NCI-H1105 treated with DMSO at 0.1 percent for 48 hours (cell line): Measurements from ENCODE around the gene PCDHGA1.
"Not testable (repeated sequence)": the region's sequence is repeated elsewhere in the genome, so short reads cannot be mapped to it uniquely, and the experiment has no call there.

Experiments used
- DNase-seq: peaks from one replicate; lab custom pipeline; 2025; lab: John Stamatoyannopoulos, UW

The PCDHGA1 gene

DNA sequence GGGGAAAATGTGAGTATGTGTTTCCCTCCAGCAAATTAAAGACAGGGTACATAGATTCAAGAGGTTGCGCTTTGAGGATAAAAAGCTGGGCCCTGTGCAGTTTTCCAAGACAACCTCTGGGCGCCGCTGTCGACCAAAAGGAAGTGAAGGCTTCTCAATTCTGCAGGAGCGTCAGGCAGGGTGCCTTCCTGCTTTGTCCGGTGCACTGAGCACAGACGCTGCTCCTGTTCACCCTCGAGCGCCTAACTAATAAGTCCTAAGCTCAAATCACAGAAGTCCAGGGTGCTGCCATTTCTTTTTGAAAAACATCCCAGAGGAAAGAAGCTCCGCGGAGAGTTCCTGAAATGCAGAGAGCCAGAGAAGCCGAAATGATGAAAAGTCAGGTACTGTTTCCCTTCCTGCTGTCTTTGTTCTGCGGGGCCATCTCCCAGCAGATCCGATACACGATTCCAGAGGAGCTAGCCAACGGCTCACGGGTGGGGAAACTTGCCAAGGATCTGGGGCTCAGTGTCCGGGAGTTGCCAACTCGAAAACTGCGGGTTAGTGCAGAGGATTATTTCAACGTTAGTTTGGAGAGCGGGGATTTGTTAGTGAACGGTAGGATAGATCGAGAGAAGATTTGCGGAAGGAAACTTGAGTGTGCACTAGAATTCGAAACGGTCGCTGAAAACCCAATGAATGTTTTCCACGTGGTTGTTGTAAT lies 19.8 kb downstream of the PCDHGA1 start, which contains the start of gene PCDHGB1:
PCDHGB1 (plus strand) TSS at position 183 of the 703 bp plus-strand sequence; CDS start at position 345, 162 bp downstream.
- no peak for DNase-seq

DNA sequence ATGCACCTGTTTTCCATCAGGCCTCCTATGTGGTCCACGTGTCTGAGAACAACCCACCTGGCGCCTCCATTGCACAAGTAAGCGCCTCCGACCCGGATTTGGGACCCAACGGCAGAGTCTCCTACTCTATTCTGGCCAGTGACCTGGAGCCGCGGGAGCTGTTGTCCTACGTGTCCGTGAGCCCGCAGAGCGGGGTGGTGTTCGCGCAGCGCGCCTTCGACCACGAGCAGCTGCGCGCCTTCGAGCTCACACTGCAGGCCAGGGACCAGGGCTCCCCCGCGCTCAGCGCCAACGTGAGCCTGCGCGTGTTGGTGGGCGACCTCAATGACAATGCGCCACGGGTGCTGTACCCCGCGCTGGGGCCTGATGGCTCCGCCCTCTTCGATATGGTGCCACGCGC lies 21.3 kb downstream of the PCDHGA1 start:
- DNase-seq = no peak

DNA sequence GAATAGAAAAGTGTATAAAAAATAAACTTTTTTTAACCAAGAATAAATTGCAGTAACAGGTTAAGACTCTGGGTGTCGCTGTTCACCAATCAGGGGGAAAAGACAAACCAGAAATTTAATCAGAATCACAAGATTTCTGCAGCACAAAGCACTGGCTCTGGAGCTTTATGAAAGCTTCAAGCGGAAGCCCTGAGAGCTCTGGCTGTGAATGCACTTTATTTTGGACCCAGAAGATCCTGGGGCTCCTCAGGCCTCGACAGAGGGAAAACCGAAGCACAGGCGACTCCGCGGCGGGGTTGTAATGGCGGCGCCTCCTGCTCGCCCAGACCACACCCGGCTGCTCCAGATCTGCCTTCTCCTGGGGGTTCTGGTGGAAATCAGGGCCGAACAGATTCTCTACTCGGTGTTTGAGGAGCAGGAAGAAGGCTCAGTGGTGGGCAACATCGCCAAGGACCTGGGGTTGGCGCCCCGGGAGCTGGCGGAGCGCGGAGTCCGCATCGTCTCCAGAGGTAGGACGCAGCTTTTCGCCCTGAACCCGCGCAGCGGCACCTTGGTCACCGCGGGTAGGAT lies 24.7 kb downstream of the PCDHGA1 start, which contains the start of gene PCDHGA4:
PCDHGA4 (plus strand) TSS at position 122 of the 570 bp plus-strand sequence; CDS start at position 209, 87 bp downstream.
- no peak for DNase-seq

DNA sequence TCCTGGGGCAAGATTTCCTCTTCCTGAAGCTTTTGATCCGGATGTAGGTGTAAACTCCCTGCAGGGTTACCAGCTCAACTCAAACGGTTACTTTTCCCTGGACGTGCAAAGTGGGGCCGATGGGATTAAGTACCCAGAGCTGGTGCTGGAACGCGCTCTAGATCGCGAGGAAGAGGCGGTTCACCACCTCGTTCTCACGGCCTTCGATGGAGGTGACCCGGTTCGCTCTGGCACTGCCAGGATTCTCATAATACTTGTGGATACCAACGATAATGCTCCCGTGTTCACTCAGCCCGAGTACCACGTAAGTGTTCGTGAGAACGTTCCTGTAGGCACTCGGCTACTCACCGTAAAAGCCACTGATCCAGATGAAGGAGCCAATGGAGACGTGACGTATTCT lies 25.3 kb downstream of the PCDHGA1 start:
- DNase-seq = no peak

DNA sequence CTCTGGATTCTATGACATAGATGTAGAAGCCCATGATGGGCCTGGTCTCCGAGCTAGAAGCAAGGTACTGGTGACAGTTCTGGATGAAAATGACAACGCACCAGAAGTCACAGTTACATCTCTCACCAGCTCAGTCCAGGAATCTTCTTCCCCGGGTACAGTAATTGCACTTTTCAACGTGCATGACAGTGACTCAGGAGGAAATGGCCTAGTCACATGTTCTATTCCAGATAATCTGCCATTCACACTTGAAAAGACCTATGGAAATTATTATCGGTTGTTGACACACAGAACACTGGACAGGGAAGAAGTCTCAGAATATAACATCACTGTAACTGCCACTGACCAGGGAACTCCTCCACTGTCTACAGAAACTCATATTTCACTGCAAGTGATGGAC lies 25.8 kb downstream of the PCDHGA1 start:
- no peak for DNase-seq

DNA sequence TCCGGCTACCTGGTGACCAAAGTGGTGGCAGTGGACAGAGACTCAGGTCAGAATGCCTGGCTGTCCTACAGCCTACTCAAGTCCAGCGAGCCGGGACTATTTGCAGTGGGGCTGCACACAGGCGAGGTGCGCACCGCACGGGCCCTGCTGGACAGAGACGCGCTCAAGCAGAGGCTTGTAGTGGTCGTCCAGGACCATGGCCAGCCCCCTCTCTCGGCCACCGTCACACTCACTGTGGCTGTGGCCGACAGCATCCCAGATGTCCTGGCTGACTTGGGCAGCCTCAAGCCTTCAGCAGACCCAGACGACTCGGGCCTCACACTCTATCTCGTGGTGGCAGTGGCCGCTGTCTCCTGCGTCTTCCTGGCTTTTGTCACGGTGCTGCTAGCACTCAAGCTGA lies 26.6 kb downstream of the PCDHGA1 start:
- DNase-seq = no peak

DNA sequence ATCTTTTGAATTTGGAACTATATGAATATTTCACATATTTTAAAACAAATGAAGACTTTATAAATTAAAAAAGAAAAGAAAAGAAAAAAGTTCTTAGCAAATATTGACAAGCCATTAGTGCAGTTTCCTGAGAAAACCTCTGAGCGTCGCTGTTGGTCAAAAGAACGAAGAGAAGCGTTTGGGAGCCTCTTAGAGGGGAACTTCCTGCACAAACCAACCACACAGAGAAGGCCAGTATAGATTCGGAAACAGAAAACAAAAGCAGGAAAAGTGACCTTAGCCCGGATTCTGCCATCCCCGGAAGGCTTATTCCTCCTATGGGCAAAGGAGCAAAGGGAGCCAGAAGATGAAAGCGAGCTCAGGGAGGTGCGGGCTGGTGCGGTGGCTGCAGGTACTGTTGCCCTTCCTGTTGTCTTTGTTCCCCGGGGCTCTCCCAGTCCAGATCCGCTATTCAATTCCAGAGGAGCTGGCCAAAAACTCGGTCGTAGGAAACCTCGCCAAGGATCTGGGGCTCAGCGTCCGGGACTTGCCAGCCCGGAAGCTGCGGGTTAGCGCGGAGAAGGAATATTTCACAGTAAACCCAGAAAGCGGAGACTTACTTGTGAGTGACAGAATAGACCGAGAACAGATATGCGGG lies 29.6 kb downstream of the PCDHGA1 start, which contains the start of gene PCDHGB2:
PCDHGB2 (plus strand) TSS at position 205 of the 637 bp plus-strand sequence; CDS start at position 347, 142 bp downstream.
- no peak for DNase-seq

DNA sequence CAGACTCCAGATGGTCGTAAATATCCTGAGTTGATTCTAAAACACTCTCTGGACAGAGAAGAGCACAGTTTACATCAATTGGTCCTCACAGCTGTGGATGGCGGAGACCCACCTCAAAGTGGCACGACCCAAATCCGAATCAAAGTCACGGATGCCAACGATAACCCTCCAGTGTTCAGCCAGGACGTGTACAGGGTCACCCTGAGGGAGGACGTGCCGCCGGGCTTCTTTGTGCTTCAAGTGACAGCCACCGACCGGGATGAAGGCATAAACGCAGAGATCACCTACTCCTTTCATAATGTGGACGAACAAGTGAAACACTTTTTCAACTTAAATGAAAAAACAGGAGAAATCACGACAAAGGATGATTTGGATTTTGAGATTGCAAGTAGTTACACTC lies 30.4 kb downstream of the PCDHGA1 start:
- no peak for DNase-seq

DNA sequence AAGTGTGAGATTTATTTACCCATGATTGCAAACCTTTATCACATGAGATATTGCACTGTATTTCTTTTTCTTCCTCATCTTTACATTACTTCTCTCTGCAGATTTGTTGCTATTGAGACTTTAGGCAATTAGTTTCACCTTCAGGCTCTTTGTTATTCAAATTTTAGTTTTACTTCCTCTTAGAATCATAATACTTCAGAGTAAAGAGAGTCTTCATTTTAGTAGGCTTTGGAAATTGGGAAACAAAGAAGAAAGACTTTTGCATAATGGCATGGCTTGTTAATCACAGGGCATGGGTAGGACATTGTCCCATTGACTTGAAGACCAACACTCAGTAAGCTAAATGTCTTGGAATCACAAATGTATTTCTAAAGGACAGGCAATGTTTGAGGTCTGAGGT lies 32.4 kb downstream of the PCDHGA1 start:
- DNase-seq = no peak

DNA sequence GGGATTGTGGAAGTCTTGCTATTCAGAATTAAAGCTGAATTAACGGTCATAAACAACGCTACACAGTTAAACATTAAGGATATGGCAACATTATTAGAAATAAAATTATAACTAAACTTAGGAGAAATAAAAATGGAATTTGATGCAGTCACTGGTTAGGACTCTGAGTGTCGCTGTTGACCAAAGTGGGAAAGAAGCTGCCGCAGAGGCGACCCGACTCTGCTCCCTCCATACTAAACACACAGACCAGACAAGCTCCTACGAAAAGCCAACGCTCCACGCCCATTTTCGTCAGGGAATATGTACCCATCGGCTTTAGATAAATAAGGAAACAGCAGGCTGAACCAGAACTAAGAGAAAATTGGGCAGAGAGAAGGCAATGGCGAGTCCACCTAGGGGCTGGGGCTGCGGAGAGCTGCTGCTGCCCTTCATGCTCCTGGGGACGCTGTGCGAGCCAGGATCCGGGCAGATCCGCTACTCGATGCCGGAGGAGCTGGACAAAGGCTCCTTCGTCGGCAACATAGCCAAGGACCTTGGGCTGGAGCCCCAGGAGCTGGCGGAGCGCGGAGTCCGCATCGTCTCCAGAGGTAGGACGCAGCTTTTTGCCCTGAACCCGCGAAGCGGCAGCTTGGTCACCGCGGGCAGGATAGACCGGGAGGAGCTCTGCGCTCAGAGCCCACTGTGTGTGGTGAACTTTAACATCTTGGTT lies 33.8 kb downstream of the PCDHGA1 start, which contains the start of gene PCDHGA5:
PCDHGA5 (plus strand) TSS at position 211 of the 709 bp plus-strand sequence; CDS start at position 380, 169 bp downstream.
- no peak for DNase-seq

DNA sequence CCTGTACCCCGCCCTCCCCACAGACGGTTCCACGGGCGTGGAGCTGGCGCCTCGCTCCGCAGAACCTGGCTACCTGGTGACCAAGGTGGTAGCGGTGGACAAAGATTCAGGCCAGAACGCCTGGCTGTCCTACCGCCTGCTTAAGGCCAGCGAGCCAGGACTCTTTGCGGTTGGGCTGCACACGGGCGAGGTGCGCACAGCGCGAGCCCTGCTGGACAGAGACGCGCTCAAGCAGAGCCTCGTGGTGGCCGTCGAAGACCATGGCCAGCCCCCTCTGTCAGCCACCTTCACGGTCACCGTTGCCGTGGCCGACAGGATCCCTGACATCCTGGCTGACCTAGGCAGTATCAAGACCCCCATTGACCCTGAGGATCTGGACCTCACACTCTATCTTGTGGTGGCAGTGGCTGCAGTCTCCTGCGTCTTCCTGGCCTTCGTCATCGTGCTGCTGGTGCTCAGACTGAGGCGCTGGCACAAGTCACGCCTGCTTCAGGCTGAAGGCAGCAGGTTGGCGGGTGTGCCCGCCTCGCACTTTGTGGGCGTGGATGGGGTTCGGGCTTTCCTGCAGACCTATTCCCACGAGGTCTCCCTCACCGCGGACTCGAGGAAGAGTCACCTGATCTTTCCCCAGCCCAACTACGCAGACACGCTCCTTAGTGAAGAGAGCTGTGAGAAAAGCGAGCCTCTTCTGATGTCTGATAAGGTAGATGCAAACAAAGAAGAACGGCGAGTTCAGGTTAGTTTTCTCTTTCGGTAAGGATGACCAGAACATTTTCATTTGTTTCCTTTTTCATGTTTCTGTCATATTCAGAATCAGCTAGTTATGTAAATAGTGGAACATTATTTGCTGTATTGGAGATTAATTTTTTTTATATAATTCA lies 35.9 kb downstream of the PCDHGA1 start:
- DNase-seq = no peak

DNA sequence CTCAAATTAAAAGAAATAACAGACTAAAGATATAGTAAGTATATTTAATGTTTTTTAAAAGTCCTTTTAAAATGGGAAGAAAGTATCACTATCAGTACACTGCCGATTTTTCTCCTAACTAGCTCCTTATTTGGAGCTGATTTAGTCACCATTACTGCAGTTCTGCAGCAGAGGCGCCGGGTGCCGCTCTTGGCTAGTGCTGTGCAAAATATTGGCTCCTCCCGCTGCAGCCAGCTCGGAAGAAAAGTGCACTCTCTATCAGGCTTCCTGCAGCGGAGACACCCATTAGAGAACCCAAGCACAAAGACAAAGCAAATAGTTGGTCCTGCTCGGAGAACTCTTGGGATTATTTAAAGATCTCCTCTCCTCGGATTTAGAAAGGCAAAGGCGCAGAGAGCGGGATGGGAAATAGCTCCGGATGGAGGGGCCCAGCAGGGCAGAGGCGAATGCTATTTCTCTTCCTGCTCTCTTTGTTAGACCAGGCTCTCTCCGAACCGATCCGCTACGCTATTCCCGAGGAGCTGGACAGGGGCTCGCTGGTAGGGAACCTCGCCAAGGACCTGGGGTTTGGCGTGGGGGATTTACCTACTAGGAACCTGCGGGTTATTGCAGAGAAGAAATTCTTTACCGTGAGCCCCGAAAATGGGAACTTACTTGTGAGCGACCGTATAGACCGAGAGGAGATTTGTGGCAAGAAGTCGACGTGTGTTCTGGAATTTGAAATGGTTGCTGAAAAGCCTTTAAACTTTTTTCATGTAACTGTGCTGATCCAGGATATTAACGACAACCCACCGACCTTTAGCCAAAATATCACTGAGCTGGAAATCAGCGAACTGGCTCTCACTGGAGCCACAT lies 39.9 kb downstream of the PCDHGA1 start, which contains the start of gene PCDHGB3:
PCDHGB3 (plus strand) TSS at position 249 of the 855 bp plus-strand sequence; CDS start at position 402, 153 bp downstream.
- DNase-seq = no peak

DNA sequence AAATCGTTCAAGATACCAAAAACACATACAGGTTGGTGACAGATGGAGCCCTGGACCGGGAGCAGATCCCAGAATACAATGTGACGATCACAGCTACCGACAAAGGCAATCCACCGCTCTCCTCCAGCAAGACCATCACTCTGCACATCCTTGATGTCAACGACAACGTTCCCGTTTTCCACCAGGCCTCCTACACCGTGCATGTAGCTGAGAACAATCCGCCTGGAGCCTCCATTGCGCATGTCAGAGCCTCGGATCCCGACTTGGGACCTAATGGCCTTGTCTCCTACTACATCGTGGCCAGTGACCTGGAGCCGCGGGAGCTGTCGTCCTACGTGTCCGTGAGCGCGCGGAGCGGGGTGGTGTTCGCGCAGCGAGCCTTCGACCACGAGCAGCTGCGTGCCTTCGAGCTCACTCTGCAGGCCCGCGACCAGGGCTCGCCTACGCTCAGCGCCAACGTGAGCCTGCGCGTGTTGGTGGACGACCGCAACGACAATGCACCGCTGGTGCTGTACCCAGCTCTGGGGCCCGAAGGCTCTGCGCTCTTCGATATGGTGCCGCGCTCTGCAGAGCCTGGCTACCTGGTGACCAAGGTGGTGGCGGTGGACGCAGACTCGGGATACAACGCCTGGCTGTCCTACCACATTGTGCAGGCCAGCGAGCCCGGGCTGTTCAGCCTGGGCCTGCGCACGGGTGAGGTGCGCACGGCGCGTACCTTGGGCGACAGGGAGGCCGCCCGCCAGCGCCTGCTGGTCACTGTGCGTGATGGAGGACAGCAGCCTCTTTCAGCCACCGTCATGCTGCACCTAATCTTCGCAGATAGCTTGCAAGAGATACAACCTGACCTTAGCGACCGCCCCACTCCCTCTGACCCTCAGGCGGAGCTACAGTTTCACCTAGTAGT lies 41.5 kb downstream of the PCDHGA1 start:
- no peak for DNase-seq

DNA sequence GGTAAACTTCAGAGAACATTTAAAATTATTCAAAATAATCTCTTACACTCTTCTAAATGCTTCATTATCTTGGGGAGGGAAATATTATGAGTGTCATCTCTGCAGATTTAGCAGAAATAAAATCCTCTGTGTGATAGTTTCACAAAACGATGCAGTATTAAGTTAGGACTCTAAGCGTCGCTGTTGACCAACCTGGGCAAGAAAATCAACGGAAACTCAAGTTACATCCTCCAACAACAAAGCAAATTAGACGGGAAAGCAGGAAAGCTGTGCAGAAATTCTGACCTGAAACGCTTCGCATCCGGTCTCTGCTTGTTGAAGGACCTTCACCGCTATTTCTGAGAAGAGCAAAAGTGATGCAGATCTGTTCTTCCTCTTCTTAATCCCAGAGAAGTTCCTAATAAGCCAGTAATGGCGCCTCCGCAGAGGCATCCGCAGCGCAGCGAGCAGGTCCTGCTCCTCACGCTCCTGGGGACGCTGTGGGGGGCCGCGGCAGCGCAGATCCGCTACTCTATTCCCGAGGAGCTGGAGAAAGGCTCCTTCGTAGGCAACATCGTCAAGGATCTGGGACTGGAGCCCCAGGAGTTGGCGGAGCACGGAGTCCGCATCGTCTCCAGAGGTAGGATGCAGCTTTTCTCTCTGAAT lies 43.5 kb downstream of the PCDHGA1 start, which contains the start of gene PCDHGA6:
PCDHGA6 (plus strand) TSS at position 219 of the 645 bp plus-strand sequence; CDS start at position 412, 193 bp downstream.
- DNase-seq = no peak

DNA sequence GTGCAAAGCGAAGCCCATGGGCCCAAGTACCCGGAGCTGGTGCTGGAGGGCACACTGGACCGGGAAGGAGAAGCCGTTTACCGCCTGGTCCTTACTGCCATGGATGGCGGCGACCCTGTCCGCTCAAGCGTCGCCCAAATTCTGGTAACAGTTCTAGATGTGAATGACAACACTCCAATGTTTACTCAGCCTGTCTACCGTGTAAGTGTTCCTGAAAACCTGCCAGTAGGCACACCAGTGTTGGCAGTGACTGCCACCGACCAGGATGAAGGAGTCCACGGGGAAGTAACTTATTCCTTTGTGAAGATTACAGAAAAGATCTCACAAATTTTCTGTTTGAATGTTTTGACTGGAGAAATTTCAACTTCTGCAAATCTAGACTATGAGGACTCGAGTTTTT lies 44.3 kb downstream of the PCDHGA1 start:
- DNase-seq = no peak

DNA sequence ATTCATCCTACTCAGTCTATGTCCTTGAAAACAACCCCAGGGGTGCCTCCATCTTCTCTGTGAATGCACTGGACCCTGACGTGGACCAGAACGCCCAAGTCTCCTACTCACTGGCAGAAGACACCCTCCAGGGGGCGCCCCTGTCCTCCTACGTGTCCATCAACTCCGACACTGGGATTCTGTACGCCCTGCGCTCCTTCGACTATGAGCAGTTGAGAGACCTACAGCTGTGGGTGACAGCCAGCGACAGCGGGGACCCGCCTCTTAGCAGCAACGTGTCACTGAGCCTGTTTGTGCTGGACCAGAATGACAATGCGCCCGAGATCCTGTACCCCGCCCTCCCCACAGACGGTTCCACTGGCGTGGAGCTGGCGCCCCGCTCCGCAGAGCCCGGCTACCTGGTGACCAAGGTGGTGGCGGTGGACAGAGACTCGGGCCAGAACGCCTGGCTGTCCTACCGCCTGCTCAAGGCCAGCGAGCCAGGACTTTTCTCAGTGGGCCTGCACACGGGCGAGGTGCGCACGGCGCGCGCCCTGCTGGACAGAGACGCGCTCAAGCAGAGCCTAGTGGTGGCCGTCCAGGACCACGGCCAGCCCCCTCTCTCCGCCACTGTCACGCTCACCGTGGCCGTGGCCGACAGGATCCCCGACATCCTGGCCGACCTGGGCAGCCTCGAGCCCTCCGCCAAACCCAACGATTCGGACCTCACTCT lies 45.3 kb downstream of the PCDHGA1 start:
- DNase-seq = not testable (repeated sequence)

DNA sequence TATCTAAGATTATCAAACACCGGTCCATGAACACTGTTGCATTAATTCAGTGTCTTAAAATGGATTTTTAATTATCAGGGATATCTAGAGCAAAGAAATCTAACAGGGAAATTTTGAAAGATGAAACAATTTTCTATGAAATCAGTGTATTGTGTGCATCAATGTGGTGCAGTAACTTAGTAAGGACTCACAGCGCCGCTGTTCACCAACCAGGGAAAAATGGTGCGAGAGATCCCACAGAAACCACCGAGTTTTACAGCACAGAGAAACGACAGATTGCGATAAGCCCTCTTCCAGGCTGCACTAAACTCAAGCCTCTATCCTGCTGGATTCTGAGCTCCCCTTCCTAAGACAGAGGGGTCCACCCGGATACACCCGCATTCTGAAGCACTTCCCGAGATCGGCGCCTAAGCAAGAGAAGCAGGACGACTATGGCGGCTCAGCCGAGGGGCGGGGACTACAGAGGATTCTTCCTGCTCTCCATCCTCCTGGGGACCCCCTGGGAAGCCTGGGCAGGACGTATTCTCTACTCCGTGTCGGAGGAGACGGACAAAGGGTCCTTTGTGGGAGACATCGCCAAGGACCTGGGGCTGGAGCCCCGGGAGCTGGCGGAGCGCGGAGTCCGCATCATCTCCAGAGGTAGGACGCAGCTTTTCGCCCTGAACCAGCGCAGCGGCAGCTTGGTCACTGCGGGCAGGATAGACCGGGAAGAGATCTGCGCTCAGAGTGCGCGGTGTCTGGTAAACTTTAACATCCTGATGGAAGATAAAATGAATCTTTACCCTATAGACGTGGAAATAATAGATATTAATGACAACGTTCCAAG lies 52.4 kb downstream of the PCDHGA1 start, which contains the start of gene PCDHGA7:
PCDHGA7 (plus strand) TSS at position 274 of the 826 bp plus-strand sequence; CDS start at position 432, 158 bp downstream.
- DNase-seq = no peak
